HFF-Myc (cell line): Measurements from ENCODE around the gene PALM.
"Not testable (repeated sequence)": the region's sequence is repeated elsewhere in the genome, so short reads cannot be mapped to it uniquely, and the experiment has no call there.

Experiments used
- DNase-seq: peaks from one replicate; pipeline ENCODE4 v3.0.0-alpha.2; 2011; ENCODE audit warnings: low read depth; ENCODE audit errors: extremely low read depth
- H3K4me3 ChIP-seq: replicated peaks from 2 replicates; pipeline ENCODE4 v1.5.1; 2011; ENCODE audit warnings: low read depth, mild to moderate bottlenecking, control low read depth, low read length
- TF ChIP-seq, protein P1 (sequence below): IDR thresholded peaks from 2 replicates; pipeline ENCODE4 v1.5.1; 2012; ENCODE audit warnings: mild to moderate bottlenecking, low read depth, low read length, control low read depth; ENCODE audit errors: missing control alignments

PALM gene

DNA sequence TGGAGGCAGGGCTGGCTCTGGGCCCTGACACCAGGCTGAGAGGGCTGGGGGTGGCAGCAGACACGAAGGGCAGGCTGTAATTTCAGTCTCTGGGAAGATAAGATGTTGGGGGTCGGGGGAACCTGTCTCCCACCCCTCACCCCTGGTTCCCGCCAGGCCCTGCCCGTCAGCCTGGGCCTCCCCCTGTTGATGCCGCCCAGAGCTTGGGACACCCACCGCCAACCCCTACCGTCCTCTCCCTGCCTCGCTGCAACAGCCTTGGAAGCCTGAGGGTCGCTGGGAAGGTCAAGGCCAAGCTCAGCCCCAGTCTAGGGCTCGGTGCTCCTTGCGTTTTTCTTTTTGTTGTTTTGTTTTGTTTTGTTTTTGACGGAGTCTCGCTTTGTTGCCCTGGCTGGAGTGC, 14.5 kb downstream of the PALM start:
- no peak overlapping the region for H3K4me3 ChIP-seq
- TF ChIP-seq, protein P1, sequence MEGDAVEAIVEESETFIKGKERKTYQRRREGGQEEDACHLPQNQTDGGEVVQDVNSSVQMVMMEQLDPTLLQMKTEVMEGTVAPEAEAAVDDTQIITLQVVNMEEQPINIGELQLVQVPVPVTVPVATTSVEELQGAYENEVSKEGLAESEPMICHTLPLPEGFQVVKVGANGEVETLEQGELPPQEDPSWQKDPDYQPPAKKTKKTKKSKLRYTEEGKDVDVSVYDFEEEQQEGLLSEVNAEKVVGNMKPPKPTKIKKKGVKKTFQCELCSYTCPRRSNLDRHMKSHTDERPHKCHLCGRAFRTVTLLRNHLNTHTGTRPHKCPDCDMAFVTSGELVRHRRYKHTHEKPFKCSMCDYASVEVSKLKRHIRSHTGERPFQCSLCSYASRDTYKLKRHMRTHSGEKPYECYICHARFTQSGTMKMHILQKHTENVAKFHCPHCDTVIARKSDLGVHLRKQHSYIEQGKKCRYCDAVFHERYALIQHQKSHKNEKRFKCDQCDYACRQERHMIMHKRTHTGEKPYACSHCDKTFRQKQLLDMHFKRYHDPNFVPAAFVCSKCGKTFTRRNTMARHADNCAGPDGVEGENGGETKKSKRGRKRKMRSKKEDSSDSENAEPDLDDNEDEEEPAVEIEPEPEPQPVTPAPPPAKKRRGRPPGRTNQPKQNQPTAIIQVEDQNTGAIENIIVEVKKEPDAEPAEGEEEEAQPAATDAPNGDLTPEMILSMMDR: no peak

DNA sequence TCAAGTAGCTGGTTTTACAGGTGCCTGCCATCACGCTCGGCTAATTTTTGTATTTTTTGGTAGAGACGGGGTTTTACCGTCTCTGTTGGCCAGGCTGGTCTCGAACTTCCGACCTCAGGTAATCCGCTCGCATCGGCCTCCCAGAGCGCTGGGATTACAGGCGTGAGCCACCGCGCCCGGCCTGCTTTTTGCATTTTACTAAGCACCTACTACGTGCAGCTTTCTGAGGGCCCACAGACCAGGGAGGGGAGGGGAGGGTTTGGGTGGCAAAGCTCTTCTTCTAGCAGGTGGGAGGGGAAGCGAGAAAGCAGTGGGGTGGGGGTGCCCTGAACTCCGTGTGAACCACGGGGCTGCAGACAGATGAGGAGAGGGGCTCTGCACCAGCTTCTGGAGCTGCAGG, 15.0 kb downstream of the PALM start:
- DNase-seq: no peak
- TF ChIP-seq, protein P1: no peak
- no peak overlapping the region for H3K4me3 ChIP-seq

More for the DNA sequence above, 14.5 kb downstream of the PALM start:
- no peak for DNase-seq

DNA sequence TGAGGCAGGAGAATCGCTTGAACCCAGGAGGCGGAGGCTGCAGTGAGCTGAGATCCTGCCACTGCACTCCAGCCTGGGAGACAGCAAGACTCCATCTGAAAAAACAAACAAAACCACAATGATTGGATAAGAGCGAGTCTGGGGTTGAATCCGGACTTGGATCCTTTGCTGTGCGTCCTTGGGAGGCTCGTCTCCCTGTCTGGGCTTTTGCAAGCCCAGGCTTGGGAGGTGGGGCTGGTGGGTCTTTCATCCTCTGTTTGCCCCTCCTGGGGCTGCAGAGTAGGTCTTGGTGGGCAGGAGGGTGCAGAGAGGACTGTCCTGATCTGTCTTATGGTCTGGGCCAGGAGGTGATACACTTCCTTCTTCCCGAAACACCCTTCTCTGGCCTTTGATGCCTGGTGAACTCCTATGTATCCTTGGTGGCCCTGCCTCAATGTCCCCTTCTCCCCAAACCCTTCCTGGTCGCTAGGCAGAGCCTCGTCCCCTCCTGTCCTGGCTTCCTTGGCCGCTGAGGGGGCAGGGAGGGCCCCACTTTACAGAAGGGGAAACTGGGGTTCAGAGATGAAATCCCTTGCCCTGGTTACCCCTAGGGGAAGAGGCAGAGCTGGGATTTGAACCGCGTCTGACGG, 16.8 kb downstream of the PALM start:
- TF ChIP-seq, protein P1: no peak
- no peak overlapping the region for H3K4me3 ChIP-seq
- no peak for DNase-seq

DNA sequence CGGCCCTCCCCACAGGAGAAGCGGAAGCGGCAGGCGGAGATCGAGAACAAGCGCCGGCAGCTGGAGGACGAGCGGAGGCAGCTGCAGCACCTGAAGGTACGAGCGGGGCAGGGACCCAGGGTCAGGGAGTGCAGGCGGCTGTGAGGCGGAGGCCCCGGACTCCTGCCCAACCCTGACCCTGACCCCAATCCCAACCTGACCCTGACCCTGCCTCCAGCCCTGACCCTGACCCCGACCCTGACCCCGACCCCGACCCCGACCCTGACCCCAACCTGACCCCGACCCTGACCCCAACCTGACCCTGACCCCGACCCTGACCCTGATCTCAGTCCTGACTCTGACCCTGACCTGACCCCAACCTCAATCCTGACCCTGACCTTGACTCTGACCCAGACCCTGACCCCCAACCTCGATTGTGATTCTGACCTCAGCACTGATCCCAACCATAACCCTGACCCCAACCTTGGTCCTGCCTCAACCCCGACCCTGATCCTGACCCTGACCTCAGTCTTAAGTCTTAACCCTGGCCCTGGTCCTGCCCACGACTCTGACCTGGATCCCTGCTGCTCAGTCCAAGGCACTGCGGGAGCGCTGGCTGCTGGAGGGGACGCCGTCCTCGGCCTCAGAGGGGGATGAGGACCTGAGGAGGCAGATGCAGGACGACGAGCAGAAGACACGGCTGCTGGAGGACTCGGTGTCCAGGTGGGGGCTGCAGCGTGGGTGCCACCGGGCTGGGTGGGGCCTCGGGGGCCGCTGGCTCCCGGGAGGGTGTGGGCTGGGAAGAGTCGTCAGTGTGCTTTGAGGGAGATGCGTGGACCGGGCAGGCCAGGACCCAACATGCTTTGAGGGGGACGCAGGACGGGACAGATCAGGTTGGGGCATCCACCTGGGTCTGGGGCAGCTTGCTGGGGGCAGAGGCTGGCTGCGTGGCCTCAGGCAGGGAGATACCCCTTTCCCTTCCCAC, 18.5 kb downstream of the PALM start:
- no peak overlapping the region for H3K4me3 ChIP-seq
- DNase-seq: no peak
- TF ChIP-seq, protein P1: no peak

DNA sequence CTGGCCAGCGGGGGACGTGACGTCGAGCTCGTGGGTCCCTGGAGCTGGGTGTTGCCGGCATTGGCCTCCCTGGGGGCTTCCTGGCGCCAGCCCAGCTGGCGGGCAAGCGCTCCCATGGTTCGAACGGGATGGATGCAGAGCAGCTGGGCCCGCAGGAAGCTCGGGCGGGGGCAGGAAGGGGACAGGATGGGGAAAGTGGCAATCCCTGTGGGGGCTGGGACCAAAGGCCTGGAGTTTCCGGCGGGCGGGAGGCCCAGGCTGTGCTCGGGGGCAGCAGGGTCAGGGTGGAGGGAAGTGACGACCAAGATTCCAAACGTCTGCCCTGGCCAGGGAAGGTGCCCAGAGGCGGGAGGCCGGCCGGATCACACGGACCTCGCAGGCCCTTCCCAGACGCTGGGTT, 19.3 kb downstream of the PALM start:
- TF ChIP-seq, protein P1: no peak
- DNase-seq: no peak
- H3K4me3 ChIP-seq: no peak overlapping the region

DNA sequence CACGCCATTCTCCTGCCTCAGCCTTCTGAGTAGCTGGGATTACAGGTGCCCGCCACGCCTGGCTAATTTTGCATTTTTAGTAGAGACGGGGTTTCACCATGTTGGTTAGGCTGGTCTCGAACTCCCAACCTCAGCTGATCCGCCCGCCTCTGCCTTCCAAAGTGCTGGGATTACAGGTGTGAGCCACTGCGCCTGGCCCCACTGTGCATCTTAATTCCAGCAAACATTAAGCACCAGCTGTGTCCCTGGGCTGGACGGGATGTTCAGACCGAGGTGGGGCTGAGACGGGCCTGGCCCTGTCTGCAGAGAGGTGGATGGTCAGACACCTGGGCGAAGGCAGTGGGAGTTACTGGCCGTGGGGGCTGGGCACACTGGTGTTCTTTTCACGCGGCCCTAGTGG, 20.8 kb downstream of the PALM start:
- not testable (repeated sequence) for DNase-seq, H3K4me3 ChIP-seq

DNA sequence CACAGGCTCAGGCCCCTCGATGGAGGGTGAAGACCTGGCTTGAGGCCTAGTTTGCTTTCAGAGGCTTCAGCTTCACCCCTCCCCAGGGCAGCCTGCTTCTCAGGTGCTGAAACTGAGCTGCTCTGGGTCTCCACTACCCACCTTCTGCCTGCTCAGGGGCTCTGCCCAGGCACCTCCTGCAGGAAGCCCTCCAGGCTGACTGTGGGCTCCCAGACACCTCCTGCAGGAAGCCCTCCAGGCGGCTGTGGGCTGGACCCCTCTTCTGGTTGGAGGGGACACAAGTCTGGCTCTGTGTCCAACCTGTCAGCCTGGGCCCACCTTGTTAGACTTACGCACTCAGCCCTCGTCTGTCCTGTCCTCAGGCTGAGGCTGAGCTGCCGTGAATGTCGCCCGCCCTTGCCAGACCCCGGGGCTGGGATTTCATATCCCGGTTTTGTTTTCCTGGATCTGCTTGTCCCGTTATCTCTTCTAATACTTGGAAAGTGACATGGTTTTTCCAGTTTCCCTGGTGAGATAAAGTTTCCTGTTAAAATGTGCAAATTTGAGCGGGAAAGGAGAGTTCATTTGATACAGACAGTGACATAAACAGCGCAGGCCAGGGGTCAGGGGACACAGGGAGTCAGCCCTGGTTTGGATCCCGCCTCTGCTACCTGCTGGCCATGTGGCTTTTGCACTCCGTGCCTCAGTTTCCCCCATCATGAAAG, 21.4 kb downstream of the PALM start:
- DNase-seq: no peak
- TF ChIP-seq, protein P1: no peak
- H3K4me3 ChIP-seq: no peak overlapping the region
